ENCODE measurements around the gene QKI. TPM values are rescaled to one million over a fixed set of nuclear protein-coding genes. Genes with fewer than 3 reads are reported as not detected.

The QKI gene
- total RNA-seq, 2 donors from 2014 or later, result 116 to 138 TPM

- intact Hi-C loops (cut with DNase I), result loop anchor here in 1 of 2 donors (10.0 kb wide), 1 partner anchor 119 kb away; no protein-coding TSS in a partner anchor
Observed at GRCh38 chr6:163543321-163543720, 128.8 kb downstream of the QKI start.

GRCh38 chr6:163545370-163545769 lies 130.9 kb downstream of the QKI start:
- intact Hi-C loops (cut with DNase I), result loop anchor here in 1 of 2 donors (10.0 kb wide), 1 partner anchor 121 kb away; no protein-coding TSS in a partner anchor
- no peak for DNase-seq (ENCODE audit: low spot score)

More at GRCh38 chr6:163543321-163543720, 128.8 kb downstream of the QKI start:
- DNase-seq (ENCODE audit: low spot score), result no peak

GRCh38 chr6:163547287-163547686 lies 132.8 kb downstream of the QKI start:
- intact Hi-C loops (cut with DNase I), result loop anchor here in 1 of 2 donors (10.0 kb wide), 1 partner anchor 122 kb away; no protein-coding TSS in a partner anchor
- no peak for DNase-seq (ENCODE audit: low spot score)

GRCh38 chr6:163548624-163549023 lies 134.1 kb downstream of the QKI start:
- intact Hi-C loops (cut with DNase I), result loop anchor here in 1 of 2 donors (10.0 kb wide), 1 partner anchor 124 kb away; no protein-coding TSS in a partner anchor

GRCh38 chr6:163554032-163554431 lies 139.5 kb downstream of the QKI start:
- intact Hi-C loops (cut with DNase I), result no loop called here
- DNase-seq (ENCODE audit: low spot score), result no peak

More at GRCh38 chr6:163548624-163549023, 134.1 kb downstream of the QKI start:
- no peak for DNase-seq (ENCODE audit: low spot score)

- intact Hi-C loops (cut with DNase I), result no loop called here
- DNase-seq (ENCODE audit: low spot score), result peak; percentile 76
Observed at GRCh38 chr6:163554663-163555062, 140.1 kb downstream of the QKI start.

GRCh38 chr6:163559661-163560060 lies 145.1 kb downstream of the QKI start:
- no peak for DNase-seq (ENCODE audit: low spot score)
- intact Hi-C loops (cut with DNase I), result no loop called here

- intact Hi-C loops (cut with DNase I), result no loop called here
Observed at GRCh38 chr6:163563318-163563717, 148.8 kb downstream of the QKI start.

GRCh38 chr6:163564534-163564933 lies 150.0 kb downstream of the QKI start:
- no peak for DNase-seq (ENCODE audit: low spot score)
- intact Hi-C loops (cut with DNase I), result no loop called here

More at GRCh38 chr6:163563318-163563717, 148.8 kb downstream of the QKI start:
- DNase-seq (ENCODE audit: low spot score), result no peak

- intact Hi-C loops (cut with DNase I), result no loop called here
Observed at GRCh38 chr6:163565140-163565539, 150.6 kb downstream of the QKI start.

GRCh38 chr6:163566056-163566455 lies 151.5 kb downstream of the QKI start:
- no peak for DNase-seq (ENCODE audit: low spot score)
- intact Hi-C loops (cut with DNase I), result no loop called here

More at GRCh38 chr6:163565140-163565539, 150.6 kb downstream of the QKI start:
- no peak for DNase-seq (ENCODE audit: low spot score)

- DNase-seq (ENCODE audit: low spot score), result no peak
- intact Hi-C loops (cut with DNase I), result no loop called here
Observed at GRCh38 chr6:163568275-163568674, 153.8 kb downstream of the QKI start.

GRCh38 chr6:163570579-163571231 lies 156.2 kb downstream of the QKI start:
- intact Hi-C loops (cut with DNase I), result no loop called here
- no peak for DNase-seq (ENCODE audit: low spot score)

GRCh38 chr6:163571730-163572129 lies 157.2 kb downstream of the QKI start:
- no peak for DNase-seq (ENCODE audit: low spot score)
- intact Hi-C loops (cut with DNase I), result no loop called here

- DNase-seq (ENCODE audit: low spot score), result no peak
- intact Hi-C loops (cut with DNase I), result no loop called here
Observed at GRCh38 chr6:163572612-163573011, 158.1 kb downstream of the QKI start.

GRCh38 chr6:163573503-163574179 lies 159.1 kb downstream of the QKI start:
- no peak for DNase-seq (ENCODE audit: low spot score)
- intact Hi-C loops (cut with DNase I), result no loop called here

GRCh38 chr6:163576114-163576513 lies 161.6 kb downstream of the QKI start:
- intact Hi-C loops (cut with DNase I), result no loop called here
- DNase-seq (ENCODE audit: low spot score), result no peak

GRCh38 chr6:163577404-163577803 lies 162.9 kb downstream of the QKI start:
- DNase-seq (ENCODE audit: low spot score), result no peak
- intact Hi-C loops (cut with DNase I), result no loop called here

GRCh38 chr6:163579111-163579879 lies 164.8 kb downstream of the QKI start:
- intact Hi-C loops (cut with DNase I), result no loop called here
- DNase-seq (ENCODE audit: low spot score), result no peak

- no peak for DNase-seq (ENCODE audit: low spot score)
- intact Hi-C loops (cut with DNase I), result no loop called here
Observed at GRCh38 chr6:163579880-163580295, 165.4 kb downstream of the QKI start.

All from posterior vena cava (tissue), 2 donors.